ENCODE data around the gene ACTRT2. TPM values are rescaled to one million over a fixed set of nuclear protein-coding genes. Genes with fewer than 3 reads are reported as not detected.

The ACTRT2 gene
- total RNA-seq, 2 experiments from 2014 or later, result not detected

GRCh38 chr1:3052501-3052900, 31.2 kb downstream of the ACTRT2 start:
- intact Hi-C loops (cut with micrococcal nuclease), result no loop called here
- H3K4me3 Mint-ChIP-seq, result no peak overlapping the region
- H3K27ac Mint-ChIP-seq, result no peak overlapping the region
- H3K4me1 Mint-ChIP-seq (ENCODE audit: low read depth), result no peaks in the 10 kb centered on the region
- no peaks in the 10 kb centered on the region for H3K36me3 Mint-ChIP-seq (ENCODE audit: low read depth)
- peaks cover 3% of the 10 kb centered on the region for H3K9me3 Mint-ChIP-seq
- CTCF ChIA-PET, result no interaction called here
- H3K27me3 Mint-ChIP-seq (ENCODE audit: low read depth), result peaks cover 3% of the 10 kb centered on the region
- DNase-seq, result no peak

DNA sequence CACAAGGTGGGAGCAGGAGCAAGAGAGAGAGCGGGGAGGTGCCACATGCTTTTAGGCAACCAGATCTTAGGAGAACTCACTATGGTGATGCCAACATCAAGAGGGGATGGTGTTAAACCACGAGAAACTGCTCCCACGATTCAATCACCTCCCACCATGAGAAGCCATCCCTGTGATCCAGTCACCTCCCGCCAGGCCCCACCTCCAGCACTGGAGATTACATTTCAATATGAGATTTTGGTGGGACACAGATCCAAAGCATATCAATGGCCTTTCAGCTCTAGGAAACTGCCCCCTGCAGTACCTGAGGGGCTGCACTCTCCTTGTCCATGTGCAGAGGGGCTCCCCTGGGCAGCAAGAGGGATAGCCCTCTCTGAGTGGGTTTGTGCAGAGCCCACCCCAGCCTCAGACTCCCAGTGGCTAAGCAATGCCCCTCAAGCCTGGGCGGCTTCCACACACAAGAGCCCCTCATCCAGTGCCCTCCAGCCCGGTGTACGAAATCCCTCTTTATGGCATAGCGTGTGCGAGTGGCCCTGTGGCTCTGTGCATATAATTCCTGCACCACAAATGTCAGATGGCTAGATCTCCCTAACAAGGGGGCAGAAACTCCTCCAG, 32.2 kb downstream of the ACTRT2 start:
- no peaks in the 10 kb centered on the region for H3K4me1 Mint-ChIP-seq (ENCODE audit: low read depth)

DNA sequence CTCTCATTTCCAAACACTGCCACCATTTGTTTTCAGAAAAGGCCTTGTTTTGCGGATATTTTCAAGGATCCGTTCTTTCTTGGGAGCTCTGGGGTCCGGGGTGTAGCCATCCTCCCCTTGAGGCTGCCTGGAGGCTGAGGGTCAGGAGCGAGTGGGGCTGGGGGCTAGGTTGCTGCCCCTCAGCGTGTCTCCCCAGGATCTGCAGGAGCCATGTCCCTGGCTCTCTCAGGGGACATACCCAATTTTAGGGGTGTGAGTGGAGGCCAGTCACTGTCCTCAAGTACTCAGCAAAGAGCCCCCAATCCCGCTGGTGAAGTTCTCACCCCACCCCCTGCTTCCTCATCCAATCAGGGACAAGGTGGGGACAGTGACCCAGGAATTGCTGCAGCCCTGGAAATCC, 32.7 kb downstream of the ACTRT2 start:
- H3K4me3 Mint-ChIP-seq, result no peak overlapping the region
- H3K27ac Mint-ChIP-seq, result no peak overlapping the region
- no peak for DNase-seq
- intact Hi-C loops (cut with micrococcal nuclease), result no loop called here
- no peaks in the 10 kb centered on the region for H3K36me3 Mint-ChIP-seq (ENCODE audit: low read depth)
- no peaks in the 10 kb centered on the region for H3K4me1 Mint-ChIP-seq (ENCODE audit: low read depth)
- H3K9me3 Mint-ChIP-seq, result peaks cover 3% of the 10 kb centered on the region
- peaks cover 3% of the 10 kb centered on the region for H3K27me3 Mint-ChIP-seq (ENCODE audit: low read depth)
- CTCF ChIA-PET, result no interaction called here

More for the DNA sequence above, 32.2 kb downstream of the ACTRT2 start:
- Mint-ChIP-seq H3K27ac (no peak overlapping the region), H3K27me3 (ENCODE audit: low read depth) (peaks cover 3% of the 10 kb centered on the region), H3K36me3 (ENCODE audit: low read depth) (no peaks in the 10 kb centered on the region), H3K4me3 (no peak overlapping the region), H3K9me3 (peaks cover 3% of the 10 kb centered on the region)
- DNase-seq, result no peak
- intact Hi-C loops (cut with micrococcal nuclease), result no loop called here
- CTCF ChIA-PET, result no interaction called here

GRCh38 chr1:3054474-3054873, 33.2 kb downstream of the ACTRT2 start:
- no peaks in the 10 kb centered on the region for H3K36me3 Mint-ChIP-seq (ENCODE audit: low read depth)
- CTCF ChIA-PET, result no interaction called here
- intact Hi-C loops (cut with micrococcal nuclease), result no loop called here

GRCh38 chr1:3055051-3055450, 33.8 kb downstream of the ACTRT2 start:
- intact Hi-C loops (cut with micrococcal nuclease), result no loop called here
- no peaks in the 10 kb centered on the region for H3K4me1 Mint-ChIP-seq (ENCODE audit: low read depth)
- CTCF ChIA-PET, result no interaction called here

More at GRCh38 chr1:3054474-3054873, 33.2 kb downstream of the ACTRT2 start:
- Mint-ChIP-seq H3K4me3 (no peak overlapping the region), H3K9me3 (peaks cover 3% of the 10 kb centered on the region), H3K27ac (no peak overlapping the region), H3K4me1 (ENCODE audit: low read depth) (no peaks in the 10 kb centered on the region), H3K27me3 (ENCODE audit: low read depth) (peaks cover 3% of the 10 kb centered on the region)
- DNase-seq, result no peak

GRCh38 chr1:3056641-3057040, 35.4 kb downstream of the ACTRT2 start:
- H3K27ac Mint-ChIP-seq, result no peak overlapping the region
- H3K36me3 Mint-ChIP-seq (ENCODE audit: low read depth), result no peaks in the 10 kb centered on the region
- H3K4me3 Mint-ChIP-seq, result no peak overlapping the region
- H3K9me3 Mint-ChIP-seq, result peaks cover 3% of the 10 kb centered on the region
- no peaks in the 10 kb centered on the region for H3K4me1 Mint-ChIP-seq (ENCODE audit: low read depth)
- DNase-seq, result no peak
- CTCF ChIA-PET, result no interaction called here
- intact Hi-C loops (cut with micrococcal nuclease), result no loop called here
- H3K27me3 Mint-ChIP-seq (ENCODE audit: low read depth), result peaks cover 3% of the 10 kb centered on the region

More at GRCh38 chr1:3055051-3055450, 33.8 kb downstream of the ACTRT2 start:
- Mint-ChIP-seq H3K27me3 (ENCODE audit: low read depth) (peaks cover 3% of the 10 kb centered on the region), H3K27ac (no peak overlapping the region), H3K4me3 (no peak overlapping the region), H3K9me3 (peaks cover 3% of the 10 kb centered on the region), H3K36me3 (ENCODE audit: low read depth) (no peaks in the 10 kb centered on the region)
- no peak for DNase-seq

- Mint-ChIP-seq H3K4me1 (ENCODE audit: low read depth) (no peaks in the 10 kb centered on the region), H3K27ac (no peak overlapping the region), H3K36me3 (ENCODE audit: low read depth) (no peaks in the 10 kb centered on the region), H3K4me3 (no peak overlapping the region), H3K27me3 (ENCODE audit: low read depth) (no peaks in the 10 kb centered on the region), H3K9me3 (no peaks in the 10 kb centered on the region)
- CTCF ChIA-PET, result no interaction called here
- no peak for DNase-seq
- intact Hi-C loops (cut with micrococcal nuclease), result no loop called here
Observed at GRCh38 chr1:3058263-3059030, 37.2 kb downstream of the ACTRT2 start.

- Mint-ChIP-seq H3K27me3 (ENCODE audit: low read depth) (no peaks in the 10 kb centered on the region), H3K4me1 (ENCODE audit: low read depth) (no peaks in the 10 kb centered on the region), H3K4me3 (no peak overlapping the region), H3K9me3 (no peaks in the 10 kb centered on the region), H3K36me3 (ENCODE audit: low read depth) (no peaks in the 10 kb centered on the region), H3K27ac (no peak overlapping the region)
- CTCF ChIA-PET, result no interaction called here
- intact Hi-C loops (cut with micrococcal nuclease), result no loop called here
- no peak for DNase-seq
Observed at GRCh38 chr1:3060127-3060526, 38.9 kb downstream of the ACTRT2 start.

DNA sequence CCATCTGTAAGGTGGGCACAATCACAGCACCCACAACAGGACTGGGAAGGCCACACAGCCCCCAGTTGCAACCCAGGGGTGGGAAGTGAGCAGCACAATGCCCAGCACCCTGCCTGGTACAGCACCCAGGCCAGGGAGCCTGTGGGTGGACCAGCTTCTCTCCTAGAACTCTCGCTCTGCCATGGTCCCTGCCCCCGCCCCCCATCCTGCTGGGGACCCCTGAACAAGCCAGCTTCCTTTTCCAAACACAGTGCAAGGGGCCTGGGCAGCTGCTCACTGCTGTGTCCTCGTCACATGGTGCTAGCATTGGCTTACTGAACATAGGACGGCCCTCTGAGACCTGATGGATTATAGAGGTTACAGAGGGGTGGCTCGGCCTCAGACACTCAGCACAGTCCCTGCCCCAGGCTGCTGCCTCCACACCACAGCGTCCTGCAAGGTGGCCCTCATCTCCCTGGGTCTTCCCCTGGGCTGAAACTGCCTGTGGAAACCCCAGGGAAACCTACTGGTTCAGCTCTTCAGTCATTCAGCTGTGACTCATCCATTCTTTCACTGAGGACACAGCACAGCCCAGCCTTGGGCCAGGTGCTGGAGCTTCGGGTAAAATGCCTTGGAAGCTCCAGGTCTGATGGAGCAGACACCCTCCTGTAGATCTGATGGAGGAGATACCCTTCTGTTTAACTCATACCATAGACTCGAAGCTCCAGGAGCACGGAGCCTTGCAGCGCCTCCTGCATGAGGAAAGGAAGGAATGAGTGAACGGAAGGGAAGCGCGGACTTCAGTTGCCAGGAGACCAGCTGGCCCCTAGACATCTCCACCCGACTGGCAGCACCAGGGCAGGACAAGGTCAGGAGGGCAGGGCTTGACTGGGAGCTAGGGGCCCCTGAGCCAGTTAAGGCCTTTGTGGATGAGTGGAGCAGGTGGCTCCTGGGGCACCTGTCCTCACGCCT, 39.6 kb downstream of the ACTRT2 start:
- Mint-ChIP-seq H3K27ac (no peak overlapping the region), H3K4me1 (ENCODE audit: low read depth) (no peaks in the 10 kb centered on the region), H3K9me3 (no peaks in the 10 kb centered on the region), H3K27me3 (ENCODE audit: low read depth) (no peaks in the 10 kb centered on the region), H3K36me3 (ENCODE audit: low read depth) (no peaks in the 10 kb centered on the region), H3K4me3 (no peak overlapping the region)
- CTCF ChIA-PET, result no interaction called here
- no peak for DNase-seq
- intact Hi-C loops (cut with micrococcal nuclease), result no loop called here

DNA sequence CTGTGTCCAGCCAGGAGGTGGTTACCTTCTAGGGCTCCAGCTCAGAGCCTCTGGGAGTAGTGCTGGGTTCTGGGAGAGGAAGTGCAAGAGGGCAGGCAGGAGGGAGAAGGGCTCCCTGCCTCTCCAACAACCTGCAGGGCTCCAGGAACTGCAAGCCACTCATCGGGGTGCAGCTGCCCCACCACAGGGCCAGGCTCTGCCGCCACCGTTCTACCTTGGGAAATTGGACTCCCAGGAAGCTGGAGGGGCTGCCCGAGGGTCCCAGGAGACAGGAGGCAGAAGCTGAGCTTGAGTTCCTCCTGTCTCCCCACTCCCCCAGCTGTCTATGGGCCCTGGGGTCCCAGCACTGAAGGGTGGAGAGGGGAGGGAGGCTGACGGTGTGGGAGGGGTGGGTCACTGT, 40.3 kb downstream of the ACTRT2 start:
- CTCF ChIA-PET, result no interaction called here
- H3K27me3 Mint-ChIP-seq (ENCODE audit: low read depth), result peaks cover 3% of the 10 kb centered on the region
- H3K27ac Mint-ChIP-seq, result no peak overlapping the region
- H3K4me1 Mint-ChIP-seq (ENCODE audit: low read depth), result no peaks in the 10 kb centered on the region
- DNase-seq, result no peak
- intact Hi-C loops (cut with micrococcal nuclease), result no loop called here
- H3K4me3 Mint-ChIP-seq, result no peak overlapping the region
- no peaks in the 10 kb centered on the region for H3K36me3 Mint-ChIP-seq (ENCODE audit: low read depth)
- no peaks in the 10 kb centered on the region for H3K9me3 Mint-ChIP-seq

GRCh38 chr1:3061981-3062615, 40.8 kb downstream of the ACTRT2 start:
- H3K4me3 Mint-ChIP-seq, result no peak overlapping the region
- H3K27me3 Mint-ChIP-seq (ENCODE audit: low read depth), result peaks cover 3% of the 10 kb centered on the region
- intact Hi-C loops (cut with micrococcal nuclease), result no loop called here

More at GRCh38 chr1:3061981-3062615, 40.8 kb downstream of the ACTRT2 start:
- CTCF ChIA-PET, result no interaction called here
- Mint-ChIP-seq H3K4me1 (ENCODE audit: low read depth) (no peaks in the 10 kb centered on the region), H3K27ac (no peak overlapping the region), H3K36me3 (ENCODE audit: low read depth) (no peaks in the 10 kb centered on the region), H3K9me3 (no peaks in the 10 kb centered on the region)
- no peak for DNase-seq

Data from activated naive CD4-positive, alpha-beta T cell treated with anti-CD3 and anti-CD28 coated beads for 36 hours (primary cell).